Measurements from ENCODE around the gene ETV1.

DNA sequence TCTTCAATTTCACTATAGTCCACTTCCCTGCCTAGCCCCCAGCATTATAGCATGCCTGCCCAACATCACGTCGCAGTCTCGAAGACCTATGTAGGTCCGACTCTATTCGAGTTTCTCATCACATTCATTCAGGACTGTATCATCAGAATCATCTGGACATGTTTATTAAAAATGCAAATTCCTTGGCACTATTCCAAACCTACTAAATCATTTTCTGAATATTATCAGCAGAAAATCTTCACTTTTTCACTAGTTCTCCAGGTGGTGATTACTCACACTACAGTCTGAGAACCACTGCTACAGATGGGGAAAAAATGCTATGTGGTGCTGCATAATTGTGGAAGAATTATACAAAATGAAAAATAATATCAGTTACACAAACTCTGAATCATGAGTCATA lies 29.3 kb upstream of the ETV1 start:
- TF ChIP-seq, protein P1, sequence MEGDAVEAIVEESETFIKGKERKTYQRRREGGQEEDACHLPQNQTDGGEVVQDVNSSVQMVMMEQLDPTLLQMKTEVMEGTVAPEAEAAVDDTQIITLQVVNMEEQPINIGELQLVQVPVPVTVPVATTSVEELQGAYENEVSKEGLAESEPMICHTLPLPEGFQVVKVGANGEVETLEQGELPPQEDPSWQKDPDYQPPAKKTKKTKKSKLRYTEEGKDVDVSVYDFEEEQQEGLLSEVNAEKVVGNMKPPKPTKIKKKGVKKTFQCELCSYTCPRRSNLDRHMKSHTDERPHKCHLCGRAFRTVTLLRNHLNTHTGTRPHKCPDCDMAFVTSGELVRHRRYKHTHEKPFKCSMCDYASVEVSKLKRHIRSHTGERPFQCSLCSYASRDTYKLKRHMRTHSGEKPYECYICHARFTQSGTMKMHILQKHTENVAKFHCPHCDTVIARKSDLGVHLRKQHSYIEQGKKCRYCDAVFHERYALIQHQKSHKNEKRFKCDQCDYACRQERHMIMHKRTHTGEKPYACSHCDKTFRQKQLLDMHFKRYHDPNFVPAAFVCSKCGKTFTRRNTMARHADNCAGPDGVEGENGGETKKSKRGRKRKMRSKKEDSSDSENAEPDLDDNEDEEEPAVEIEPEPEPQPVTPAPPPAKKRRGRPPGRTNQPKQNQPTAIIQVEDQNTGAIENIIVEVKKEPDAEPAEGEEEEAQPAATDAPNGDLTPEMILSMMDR (conservative IDR thresholded peaks at IDR 0.05; ENCODE audit: low read depth, low read length), result no peak
- TF ChIP-seq ELK1 (IDR thresholded peaks at IDR 0.05; ENCODE audit: borderline replicate concordance, low read depth, low read length) (no peak), SMC3 (IDR thresholded peaks at IDR 0.05; ENCODE audit: low read depth, low read length) (no peak), POLR2A (IDR thresholded peaks at IDR 0.05; ENCODE audit: low read depth, low read length) (no peak), MAFK (IDR thresholded peaks at IDR 0.05; ENCODE audit: low read depth, low read length) (no peak), MXI1 (IDR thresholded peaks at IDR 0.05; ENCODE audit: borderline replicate concordance, low read depth, low read length) (no peak), CEBPB (IDR thresholded peaks at IDR 0.05; ENCODE audit: low read depth, low read length) (no peak), RAD21 (IDR thresholded peaks at IDR 0.05; ENCODE audit: low read length) (no peak), MAZ (IDR thresholded peaks at IDR 0.05; ENCODE audit: borderline replicate concordance, low read depth, low read length) (no peak), NFE2L2 (IDR thresholded peaks at IDR 0.05; ENCODE audit: low read depth, low read length) (no peak), USF2 (IDR thresholded peaks at IDR 0.05; ENCODE audit: low read depth, low read length) (no peak), FOS (IDR thresholded peaks at IDR 0.05; ENCODE audit: low read depth, low read length) (no peak), CHD1 (IDR thresholded peaks at IDR 0.05; ENCODE audit: low read depth, low read length) (no peak), RCOR1 (IDR thresholded peaks at IDR 0.05; ENCODE audit: insufficient replicate concordance, low read length) (no peak)
